OCI-LY7 (cell line): ENCODE results near the gene JPT1. TPM values are rescaled to one million over a fixed set of nuclear protein-coding genes. Genes with fewer than 3 reads are reported as not detected.

Experiments
- Bru-seq: library from RNA; stranded (reverse); fragments of 400-500 nt; gene quantifications from one replicate; lab custom pipeline; 2021; lab: Mats Ljungman, UMichigan
- BruChase-seq, 2 experiments: library from RNA; stranded (reverse); fragments of 400-500 nt; gene quantifications; one replicate each; lab custom pipeline; 2021; lab: Mats Ljungman, UMichigan
- BruUV-seq: library from RNA; stranded (reverse); fragments of 400-500 nt; replicated peaks from 2 replicates; lab custom pipeline; 2021; lab: Mats Ljungman, UMichigan
- CTCF ChIA-PET: fragments of 300-600 bp; sonication (Branson Sonifier 250); formaldehyde crosslinking; loops from one replicate; lab custom pipeline; 2022; ENCODE audit warnings: antibody characterized with exemption; ENCODE audit not compliant: unreplicated experiment; lab: Charles Lee
- POLR2A ChIA-PET: fragments of 300-600 bp; sonication (Branson Sonifier 250); formaldehyde crosslinking; loops from one replicate; lab custom pipeline; 2022; ENCODE audit warnings: antibody characterized with exemption; lab: Charles Lee
- DNase-seq: peaks from one replicate; pipeline ENCODE4 v3.0.0-alpha.2; 2015; ENCODE audit warnings: low spot score
- H2AFZ ChIP-seq: fragments of 200-600 bp; sonication (generic), shearing (Covaris generic); 2 replicates; pipeline ENCODE4 v1.6.1; 2014; ENCODE audit warnings: mild to moderate bottlenecking, antibody characterized with exemption, low read length, moderate library complexity
- H3K27ac ChIP-seq: fragments of 200-600 bp; sonication (generic); 2 replicates; pipeline ENCODE4 v1.5.1; 2014; ENCODE audit warnings: mixed run types, low read depth, mild to moderate bottlenecking, moderate library complexity, low read length, inconsistent platforms; ENCODE audit not compliant: poor library complexity, severe bottlenecking
- H3K36me3 ChIP-seq: fragments of 200-600 bp; sonication (generic); 2 replicates; pipeline ENCODE4 v1.6.1; 2014; ENCODE audit warnings: mild to moderate bottlenecking, antibody characterized with exemption, low read length, moderate library complexity, mixed read lengths; ENCODE audit not compliant: insufficient read depth
- H3K4me1 ChIP-seq: fragments of 200-600 bp; sonication (generic); 2 replicates; pipeline ENCODE4 v1.5.1; 2014; ENCODE audit warnings: mild to moderate bottlenecking, low read length; ENCODE audit not compliant: insufficient read depth, poor library complexity, severe bottlenecking
- H3K4me2 ChIP-seq: fragments of 200-600 bp; sonication (generic); 2 replicates; pipeline ENCODE4 v1.6.1; 2014; ENCODE audit warnings: mild to moderate bottlenecking, low read length
- H3K4me3 ChIP-seq: fragments of 200-600 bp; sonication (generic); 2 replicates; pipeline ENCODE4 v1.5.1; 2014; ENCODE audit warnings: mild to moderate bottlenecking, low read depth, low read length; ENCODE audit not compliant: poor library complexity, severe bottlenecking
- H3K79me2 ChIP-seq: fragments of 200-600 bp; sonication (generic); 2 replicates; pipeline ENCODE4 v1.6.1; 2016; ENCODE audit warnings: low read depth, mild to moderate bottlenecking, low read length, moderate library complexity, mixed read lengths; ENCODE audit not compliant: insufficient read depth
- H3K9me2 ChIP-seq: fragments of 200-600 bp; sonication (generic); 2 replicates; pipeline ENCODE4 v1.6.1; 2016; ENCODE audit warnings: mild to moderate bottlenecking, low read length, mixed read lengths; ENCODE audit not compliant: insufficient read depth
- H3K9me3 ChIP-seq: fragments of 200-600 bp; sonication (generic); 2 replicates; pipeline ENCODE4 v1.6.1; 2014; ENCODE audit warnings: mild to moderate bottlenecking, mixed run types, low read length, mixed read lengths
- H4K20me1 ChIP-seq: fragments of 200-600 bp; sonication (generic); 2 replicates; pipeline ENCODE4 v1.6.1; 2014; ENCODE audit warnings: mild to moderate bottlenecking, antibody characterized with exemption, low read length, moderate library complexity, mixed read lengths; ENCODE audit not compliant: insufficient read depth
- EZH2phosphoT487 ChIP-seq: fragments of 200-600 bp; sonication (generic); IDR thresholded peaks from 2 replicates; pipeline ENCODE4 v1.6.1; 2018; ENCODE audit warnings: low read depth, borderline replicate concordance, mild to moderate bottlenecking, mixed run types, antibody characterized with exemption, low read length, moderate library complexity, mixed read lengths
- intact Hi-C: fragments of 100-400 bp; cut with micrococcal nuclease; formaldehyde crosslinking; loops from one replicate; pipeline ENCODE4 v1.10.0; 2022; ENCODE audit not compliant: unreplicated experiment
- long read RNA-seq: library from polyadenylated mRNA; stranded (forward); transcript quantifications from one replicate; pipeline ENCODE4 v2.0.0, GENCODE V29; 2022
- total RNA-seq, 2 experiments: library from RNA; depleted of rRNA in 1 of 2; stranded (reverse); fragments of >200 nt in 1 of 2; shearing (Covaris generic) in 1 of 2; gene quantifications; 2 replicates each; pipeline ENCODE4 v1.2.3, GENCODE V29; 2014 to 2022
- TF ChIP-seq, protein P1 (sequence below): fragments of 200-600 bp; sonication (generic); conservative IDR thresholded peaks from 2 replicates; pipeline ENCODE4 v1.5.1; 2014; ENCODE audit warnings: mild to moderate bottlenecking, antibody characterized with exemption, low read length, moderate library complexity, mixed read lengths

The JPT1 gene, protein sequence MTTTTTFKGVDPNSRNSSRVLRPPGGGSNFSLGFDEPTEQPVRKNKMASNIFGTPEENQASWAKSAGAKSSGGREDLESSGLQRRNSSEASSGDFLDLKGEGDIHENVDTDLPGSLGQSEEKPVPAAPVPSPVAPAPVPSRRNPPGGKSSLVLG
- total RNA-seq (2014; rRNA removed; shearing (Covaris generic)), result 121 and 140 TPM in 2 replicates
- total RNA-seq (2022), result 251 and 253 TPM in 2 replicates
- percentile 91 among the genes with signal in this experiment for Bru-seq, nascent RNA
- BruChase-seq, experiment 1, labeled RNA remaining after a 6-hour chase, result percentile 89 among the genes with signal in this experiment
- BruChase-seq, experiment 2, labeled RNA remaining after a 2-hour chase, result percentile 90 among the genes with signal in this experiment
- long read RNA-seq, partial matches to known transcripts, result 1 of 12 reads
- long read RNA-seq, other reads (novel, unspliced or antisense), result 10 of 12 reads

DNA sequence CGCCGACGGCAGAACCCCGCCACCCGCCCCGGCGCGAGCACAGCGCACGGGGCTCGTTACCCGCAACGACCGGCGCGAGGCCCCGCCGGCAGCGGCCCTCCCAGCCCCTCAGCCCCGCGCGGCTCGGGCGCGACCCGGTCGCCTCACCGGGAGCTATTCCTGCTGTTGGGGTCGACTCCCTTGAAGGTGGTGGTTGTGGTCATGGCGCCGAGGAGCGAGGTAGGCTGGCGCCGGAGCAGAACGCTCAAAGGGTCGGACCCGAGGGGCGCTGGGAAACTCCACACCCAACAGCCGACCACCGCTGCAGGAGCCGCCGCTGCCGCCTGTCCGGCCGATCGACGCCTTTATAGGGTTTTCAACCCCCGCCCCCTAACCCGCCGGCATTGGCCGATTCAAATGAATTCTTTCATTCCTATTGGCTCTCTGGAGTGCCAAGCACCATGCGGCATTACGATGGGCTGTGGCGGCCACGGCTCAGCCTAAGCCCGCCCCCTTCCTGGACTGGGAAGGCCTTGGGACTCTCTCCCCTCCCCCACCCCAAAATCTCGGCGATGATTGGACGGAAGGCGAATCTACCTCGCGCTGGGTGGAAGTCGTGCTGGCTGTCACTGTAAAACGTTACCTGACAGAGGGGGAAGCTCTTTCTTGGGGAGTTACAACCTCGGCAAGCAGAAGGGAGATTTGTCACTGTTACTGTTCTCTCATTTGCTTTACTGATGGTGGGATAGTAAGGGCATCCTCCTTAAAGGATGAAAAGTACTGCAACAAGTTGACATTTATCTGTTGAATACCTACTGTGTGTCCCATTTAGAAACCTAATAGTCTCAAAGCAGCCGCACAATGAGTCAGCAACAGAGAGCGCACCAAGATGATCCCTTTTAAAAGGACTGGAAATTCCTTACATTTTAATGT lies at the start of gene JPT1:
Gene JPT1, minus strand, starts transcription at position 318 of the 912 bp plus-strand sequence. Its CDS starts 115 bp downstream, at position 203.
- Histone ChIP-seq H3K36me3 (peaks cover 24% of the 10 kb centered on the region; the same call in 1 of the 2 replicates), H3K79me2 (peaks cover 47% of the 10 kb centered on the region), H3K9me3 (no peaks in the 10 kb centered on the region), H4K20me1 (peaks cover 15% of the 10 kb centered on the region; the same call in 1 of the 2 replicates), H3K27ac (peak within 1 kb of the TSS; percentile 78), H2AFZ (peak within 1 kb of the TSS; percentile 75; the same call in 1 of the 2 replicates), H3K4me3 (peak within 1 kb of the TSS; percentile 75), H3K4me1 (peaks cover 24% of the 10 kb centered on the region), H3K9me2 (no peaks in the 10 kb centered on the region), H3K4me2 (peak within 1 kb of the TSS; percentile 95)
- TF ChIP-seq, protein P1, sequence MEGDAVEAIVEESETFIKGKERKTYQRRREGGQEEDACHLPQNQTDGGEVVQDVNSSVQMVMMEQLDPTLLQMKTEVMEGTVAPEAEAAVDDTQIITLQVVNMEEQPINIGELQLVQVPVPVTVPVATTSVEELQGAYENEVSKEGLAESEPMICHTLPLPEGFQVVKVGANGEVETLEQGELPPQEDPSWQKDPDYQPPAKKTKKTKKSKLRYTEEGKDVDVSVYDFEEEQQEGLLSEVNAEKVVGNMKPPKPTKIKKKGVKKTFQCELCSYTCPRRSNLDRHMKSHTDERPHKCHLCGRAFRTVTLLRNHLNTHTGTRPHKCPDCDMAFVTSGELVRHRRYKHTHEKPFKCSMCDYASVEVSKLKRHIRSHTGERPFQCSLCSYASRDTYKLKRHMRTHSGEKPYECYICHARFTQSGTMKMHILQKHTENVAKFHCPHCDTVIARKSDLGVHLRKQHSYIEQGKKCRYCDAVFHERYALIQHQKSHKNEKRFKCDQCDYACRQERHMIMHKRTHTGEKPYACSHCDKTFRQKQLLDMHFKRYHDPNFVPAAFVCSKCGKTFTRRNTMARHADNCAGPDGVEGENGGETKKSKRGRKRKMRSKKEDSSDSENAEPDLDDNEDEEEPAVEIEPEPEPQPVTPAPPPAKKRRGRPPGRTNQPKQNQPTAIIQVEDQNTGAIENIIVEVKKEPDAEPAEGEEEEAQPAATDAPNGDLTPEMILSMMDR, result no peak
- TF ChIP-seq EZH2phosphoT487, result no peak
- POLR2A ChIA-PET, result interaction anchor here (0.6 to 1.4 kb wide), 9 partner anchors 8 to 582 kb away, joined by 3 to 10 read pairs (median 4); no protein-coding TSS in a partner anchor
- intact Hi-C loops, result loop anchor here (1.0 to 2.0 kb wide), 2 partner anchors 23 to 50 kb away; partner anchors contain the start of genes NT5C and NUP85
- CTCF ChIA-PET, result interaction anchor here (0.6 to 1.0 kb wide), 2 partner anchors 17 to 117 kb away, joined by 3 to 4 read pairs; no protein-coding TSS in a partner anchor
- peak; percentile 100 for DNase-seq
- no TSS peak for BruUV-seq

DNA sequence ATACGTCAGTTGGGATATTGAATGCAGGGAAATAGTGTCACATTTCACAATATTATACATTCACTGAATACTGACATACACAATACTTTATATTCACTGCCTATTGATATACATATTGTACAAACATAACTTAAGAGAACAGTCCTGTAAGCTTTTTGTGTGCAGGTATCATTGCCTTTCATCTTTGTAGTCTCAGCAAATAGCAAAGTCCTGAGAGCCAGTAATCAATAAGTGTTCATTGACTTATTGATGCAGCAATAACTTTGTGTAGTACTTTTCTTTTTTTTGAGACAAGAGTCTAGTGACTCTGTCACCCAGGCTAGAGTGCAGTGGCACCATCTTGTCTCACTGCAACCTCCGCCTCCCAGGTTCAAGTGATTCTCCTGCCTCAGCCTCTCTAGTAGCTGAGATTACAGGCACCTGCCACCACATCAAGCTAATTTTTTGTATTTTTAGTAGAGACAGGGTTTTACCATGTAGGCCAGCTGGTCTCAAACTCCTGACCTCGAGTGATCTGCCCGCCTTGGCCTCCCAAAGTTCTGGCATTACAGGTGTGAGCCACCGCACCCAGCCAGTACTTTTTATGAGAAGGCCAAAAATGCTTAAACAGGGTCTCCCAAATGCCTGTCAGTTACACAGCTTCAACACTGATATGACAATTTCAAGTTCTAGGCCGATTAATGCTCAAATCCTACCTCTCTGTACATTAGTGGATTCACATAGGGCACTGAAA lies 45.7 kb upstream of the JPT1 start:
- Histone ChIP-seq H3K27ac (no peak overlapping the region), H3K79me2 (peaks cover 11% of the 10 kb centered on the region), H3K36me3 (no peaks in the 10 kb centered on the region), H3K4me2 (no peak overlapping the region), H3K4me3 (no peak overlapping the region), H3K9me2 (no peaks in the 10 kb centered on the region), H3K9me3 (no peaks in the 10 kb centered on the region), H4K20me1 (no peaks in the 10 kb centered on the region), H2AFZ (no peak overlapping the region), H3K4me1 (peaks cover 6% of the 10 kb centered on the region)
- POLR2A ChIA-PET, result interaction anchor here (0.7 to 3.1 kb wide), 4 partner anchors 8 to 88 kb away, joined by 3 to 16 read pairs (median 8); no protein-coding TSS in a partner anchor
- DNase-seq, result no peak
- no peak for TF ChIP-seq EZH2phosphoT487
- TF ChIP-seq, protein P1, result no peak
- BruUV-seq, result no TSS peak
- intact Hi-C loops, result no loop called here
- CTCF ChIA-PET, result interaction anchor here (1.3 to 1.4 kb wide), 2 partner anchors 8 to 239 kb away, joined by 3 to 7 read pairs; no protein-coding TSS in a partner anchor
